GM23248 (cell line): Measurements from ENCODE around the gene GGT6. TPM values are rescaled to one million over a fixed set of nuclear protein-coding genes. Genes with fewer than 3 reads are reported as not detected.

Experiments used
- DNase-seq: peaks from one replicate; pipeline ENCODE4 v3.0.0-alpha.2; 2015
- H2AFZ ChIP-seq: fragments of 200-600 bp; sonication (generic); 2 replicates; pipeline ENCODE4 v1.6.1; 2016; ENCODE audit warnings: antibody characterized with exemption
- H3F3A ChIP-seq: fragments of 200-600 bp; sonication (generic); 2 replicates; pipeline ENCODE4 v1.6.1; 2016; ENCODE audit warnings: mild to moderate bottlenecking, antibody characterized with exemption, mixed run types; ENCODE audit not compliant: insufficient read depth
- H3K27ac ChIP-seq: fragments of 200-600 bp; sonication (generic); 2 replicates; pipeline ENCODE4 v1.5.1; 2016; ENCODE audit warnings: mild to moderate bottlenecking
- H3K27me3 ChIP-seq: fragments of 200-600 bp; sonication (generic); replicated peaks from 2 replicates; pipeline ENCODE4 v1.6.1; 2016; ENCODE audit warnings: mild to moderate bottlenecking; ENCODE audit not compliant: insufficient read depth
- H3K36me3 ChIP-seq: fragments of 200-600 bp; sonication (generic); 2 replicates; pipeline ENCODE4 v1.6.1; 2016; ENCODE audit warnings: low read depth, mild to moderate bottlenecking
- H3K4me1 ChIP-seq: fragments of 200-600 bp; sonication (generic); 2 replicates; pipeline ENCODE4 v1.6.1; 2016; ENCODE audit warnings: mild to moderate bottlenecking; ENCODE audit not compliant: insufficient read depth
- H3K4me2 ChIP-seq: fragments of 200-600 bp; sonication (generic); one replicate; pipeline ENCODE4 v1.6.1; 2016; ENCODE audit warnings: mild to moderate bottlenecking; ENCODE audit not compliant: unreplicated experiment
- H3K4me3 ChIP-seq: fragments of 200-600 bp; sonication (generic); 2 replicates; pipeline ENCODE4 v1.5.1; 2016; ENCODE audit warnings: mild to moderate bottlenecking
- H3K79me2 ChIP-seq: fragments of 200-600 bp; sonication (generic); 2 replicates; pipeline ENCODE4 v1.6.1; 2016; ENCODE audit warnings: mild to moderate bottlenecking; ENCODE audit not compliant: insufficient read depth
- H3K9ac ChIP-seq: fragments of 200-600 bp; sonication (generic); 2 replicates; pipeline ENCODE4 v1.6.1; 2016; ENCODE audit warnings: mild to moderate bottlenecking
- H3K9me2 ChIP-seq: fragments of 200-600 bp; sonication (generic); 2 replicates; pipeline ENCODE4 v1.6.1; 2016; ENCODE audit warnings: mixed run types, mild to moderate bottlenecking, moderate library complexity; ENCODE audit not compliant: insufficient read depth
- H3K9me3 ChIP-seq: fragments of 200-600 bp; sonication (generic); one replicate; pipeline ENCODE4 v1.6.1; 2017; ENCODE audit warnings: low read depth
- H4K20me1 ChIP-seq: fragments of 200-600 bp; sonication (generic); 2 replicates; pipeline ENCODE4 v1.6.0; 2016; ENCODE audit not compliant: insufficient read depth
- EZH2 ChIP-seq: fragments of 200-600 bp; sonication (generic); IDR thresholded peaks from 2 replicates; pipeline ENCODE4 v1.6.1; 2018; ENCODE audit warnings: antibody characterized with exemption, mild to moderate bottlenecking; ENCODE audit not compliant: insufficient read depth, poor library complexity, severe bottlenecking
- EZH2phosphoT487 ChIP-seq: fragments of 200-600 bp; sonication (generic); IDR thresholded peaks from 2 replicates; pipeline ENCODE4 v1.6.1; 2018; ENCODE audit warnings: antibody characterized with exemption, moderate library complexity, mild to moderate bottlenecking, low read depth; ENCODE audit not compliant: insufficient read depth
- WGBS, 2 experiments: methylation state at CpG; one replicate each; pipeline ENCODE4 v1.1.6; 2015 to 2017; ENCODE audit warnings: low lambda C conversion rate in 2 of 2, low coverage in 1 of 2; ENCODE audit errors: missing lambda C conversion rate in 2 of 2; 5-methylcytosine and 5-hydroxymethylcytosine counted together
- in situ Hi-C: fragments of 300-500 bp; cut with MboI; formaldehyde crosslinking; loops from 2 replicates; pipeline ENCODE4 v1.15.0; 2020
- polyA plus RNA-seq: library from polyadenylated mRNA; unstranded; fragments of >200 nt; fragmentation: Nextera tagmentation; extraction: Ambion mirVana; gene quantifications from 2 replicates; pipeline ENCODE4 v1.2.1, GENCODE V29; 2016
- total RNA-seq: library from RNA; depleted of rRNA; stranded (reverse); fragments of >200 nt; shearing (Covaris generic); gene quantifications from 2 replicates; pipeline ENCODE4 v1.2.3, GENCODE V29; 2014

GGT6 gene
- total and polyA plus RNA-seq, 2 experiments from 2014 or later: not detected

DNA sequence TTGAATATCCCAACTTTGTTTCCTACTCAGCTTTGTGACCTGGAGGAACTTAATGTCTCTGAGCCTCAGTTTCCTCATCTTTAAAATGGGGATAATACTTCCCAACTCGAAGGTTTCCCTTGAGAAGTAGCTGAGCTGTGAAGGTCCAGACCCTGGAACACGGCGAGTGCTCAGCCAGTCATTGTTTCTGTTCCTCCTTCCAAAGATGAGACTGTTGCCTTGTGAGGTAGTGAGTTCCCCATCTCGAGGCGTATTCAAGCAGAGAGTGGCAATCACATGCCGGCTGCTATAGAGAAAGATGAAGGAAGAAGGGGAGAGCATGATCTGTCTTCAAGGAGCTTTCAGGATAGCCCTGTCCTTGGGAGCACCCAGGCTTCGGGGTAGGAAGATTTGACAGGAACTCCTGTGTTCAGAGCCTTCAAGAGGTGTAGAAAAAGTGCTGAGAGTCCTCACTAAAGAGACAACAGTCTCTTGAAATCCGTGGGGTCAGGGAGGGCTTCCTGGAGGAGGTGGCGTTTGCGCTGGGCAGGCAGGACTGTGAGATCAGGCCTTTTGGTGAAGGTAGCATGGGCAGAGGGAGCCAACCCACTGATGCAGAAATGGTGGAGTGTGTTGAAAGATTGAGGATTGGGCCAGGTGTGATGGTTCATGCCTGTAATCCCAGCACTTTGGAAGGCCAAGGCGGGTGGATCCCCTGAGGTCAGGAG lies 34.5 kb downstream of the GGT6 start:
- Histone ChIP-seq H3F3A (no peaks in the 10 kb centered on the region), H3K9me2 (no peaks in the 10 kb centered on the region), H3K27ac (no peak overlapping the region), H3K4me1 (no peaks in the 10 kb centered on the region), H2AFZ (no peak overlapping the region), H3K4me2 (no peak overlapping the region), H3K9me3 (no peaks in the 10 kb centered on the region), H3K9ac (no peak overlapping the region), H3K36me3 (no peaks in the 10 kb centered on the region), H4K20me1 (no peaks in the 10 kb centered on the region), H3K4me3 (no peak overlapping the region), H3K79me2 (no peaks in the 10 kb centered on the region), H3K27me3 (peaks cover 25% of the 10 kb centered on the region)
- no peak for TF ChIP-seq EZH2
- TF ChIP-seq EZH2phosphoT487: no peak
- no peak for DNase-seq
- 63% methylated on average over 11 of the region's 11 CpGs for WGBS, 2 experiments
- in situ Hi-C loops: no loop called here

GRCh38 chr17:4523946-4524345 lies 36.4 kb downstream of the GGT6 start:
- H2AFZ ChIP-seq: no peak overlapping the region
- no peak overlapping the region for H3K9ac ChIP-seq
- H3K27me3 ChIP-seq: peaks cover 25% of the 10 kb centered on the region
- H3K4me2 ChIP-seq: no peak overlapping the region
- H3K9me2 ChIP-seq: no peaks in the 10 kb centered on the region
- no peak overlapping the region for H3K4me3 ChIP-seq
- in situ Hi-C loops: no loop called here
- H3K9me3 ChIP-seq: no peaks in the 10 kb centered on the region
- no peaks in the 10 kb centered on the region for H3K36me3 ChIP-seq
- WGBS, 2 experiments: 75 to 82% methylated on average over 8 of the region's 8 CpGs
- TF ChIP-seq EZH2phosphoT487 (no peak), EZH2 (no peak)
- no peaks in the 10 kb centered on the region for H3F3A ChIP-seq
- H3K4me1 ChIP-seq: no peaks in the 10 kb centered on the region
- no peak for DNase-seq
- no peaks in the 10 kb centered on the region for H3K79me2 ChIP-seq
- H3K27ac ChIP-seq: no peak overlapping the region
- H4K20me1 ChIP-seq: no peaks in the 10 kb centered on the region

- in situ Hi-C loops: no loop called here
- Histone ChIP-seq H3K36me3 (no peaks in the 10 kb centered on the region), H3K4me1 (no peaks in the 10 kb centered on the region), H3K27ac (no peak overlapping the region), H3F3A (no peaks in the 10 kb centered on the region), H3K4me2 (no peak overlapping the region), H4K20me1 (no peaks in the 10 kb centered on the region), H2AFZ (no peak overlapping the region), H3K9ac (no peak overlapping the region), H3K27me3 (peaks cover 19% of the 10 kb centered on the region), H3K4me3 (no peak overlapping the region), H3K9me2 (no peaks in the 10 kb centered on the region), H3K79me2 (no peaks in the 10 kb centered on the region), H3K9me3 (no peaks in the 10 kb centered on the region)
- DNase-seq: no peak
- TF ChIP-seq EZH2phosphoT487 (no peak), EZH2 (no peak)
- WGBS, 2 experiments: 63 to 64% methylated on average over 6 of the region's 6 CpGs
These were observed 37.7 kb downstream of the GGT6 start for GRCh38 chr17:4522661-4523060.

DNA sequence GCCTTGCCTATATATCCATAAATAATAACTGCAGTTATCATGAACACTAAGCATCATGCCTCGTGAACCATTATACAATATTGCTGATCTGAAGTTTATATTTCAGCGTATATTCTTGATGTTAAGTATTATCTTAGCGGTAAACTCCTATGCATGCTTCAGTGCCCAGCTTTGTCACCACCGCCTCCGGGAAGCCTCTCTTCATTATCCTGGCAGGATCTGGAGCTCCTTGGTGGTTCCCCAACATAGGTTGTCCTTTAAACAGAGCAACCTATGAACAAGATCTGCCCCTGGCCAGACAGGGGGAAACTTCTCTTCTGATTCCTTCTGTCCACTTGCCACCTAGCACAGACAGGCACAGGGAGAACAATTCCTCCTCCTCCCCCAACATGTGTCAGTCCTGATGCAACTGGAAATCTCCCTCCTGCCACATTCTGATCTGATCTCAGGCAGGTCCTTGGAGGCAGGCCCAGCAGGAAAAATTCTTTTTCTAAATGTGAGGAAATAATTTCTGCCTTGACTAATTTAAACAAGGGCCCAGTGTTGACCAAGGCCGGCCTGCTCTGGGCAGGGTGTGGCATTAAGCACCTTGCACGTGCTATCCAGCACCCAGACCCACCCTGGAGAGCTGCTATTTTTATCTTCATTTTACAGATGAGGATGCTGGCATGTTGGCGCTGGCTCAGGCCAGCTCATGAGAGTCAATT lies 39.3 kb downstream of the GGT6 start:
- H3K4me1 ChIP-seq: no peaks in the 10 kb centered on the region
- no peaks in the 10 kb centered on the region for H4K20me1 ChIP-seq
- H3K36me3 ChIP-seq: no peaks in the 10 kb centered on the region
- H3K9ac ChIP-seq: no peak overlapping the region
- peak; percentile 30 for DNase-seq
- TF ChIP-seq EZH2 (no peak), EZH2phosphoT487 (no peak)
- H3K4me2 ChIP-seq: no peak overlapping the region
- H3F3A ChIP-seq: no peaks in the 10 kb centered on the region
- H2AFZ ChIP-seq: no peak overlapping the region
- no peak overlapping the region for H3K27ac ChIP-seq
- no peaks in the 10 kb centered on the region for H3K79me2 ChIP-seq
- peaks cover 9% of the 10 kb centered on the region for H3K27me3 ChIP-seq
- H3K4me3 ChIP-seq: no peak overlapping the region
- no peaks in the 10 kb centered on the region for H3K9me3 ChIP-seq
- 75 to 80% methylated on average over 8 of the region's 8 CpGs for WGBS, 2 experiments
- H3K9me2 ChIP-seq: no peaks in the 10 kb centered on the region
- in situ Hi-C loops: no loop called here
